HG03565 (cell line): ENCODE results near the gene OR56A5.

Experiments
- ATAC-seq: cut with Tn5 transposase; IDR thresholded peaks from one replicate; pipeline ENCODE4 v1.9.1; 2021; ENCODE audit warnings: mild to moderate bottlenecking, moderate library complexity; ENCODE audit not compliant: unreplicated experiment

OR56A5 gene

GRCh38 chr11:5933116-5933515 is 35.2 kb downstream of the OR56A5 start:
- no peak for ATAC-seq

- no peak for ATAC-seq
Observed at GRCh38 chr11:5932671-5933070, 35.6 kb downstream of the OR56A5 start.

GRCh38 chr11:5931061-5931460 is 37.2 kb downstream of the OR56A5 start:
- no peak for ATAC-seq

DNA sequence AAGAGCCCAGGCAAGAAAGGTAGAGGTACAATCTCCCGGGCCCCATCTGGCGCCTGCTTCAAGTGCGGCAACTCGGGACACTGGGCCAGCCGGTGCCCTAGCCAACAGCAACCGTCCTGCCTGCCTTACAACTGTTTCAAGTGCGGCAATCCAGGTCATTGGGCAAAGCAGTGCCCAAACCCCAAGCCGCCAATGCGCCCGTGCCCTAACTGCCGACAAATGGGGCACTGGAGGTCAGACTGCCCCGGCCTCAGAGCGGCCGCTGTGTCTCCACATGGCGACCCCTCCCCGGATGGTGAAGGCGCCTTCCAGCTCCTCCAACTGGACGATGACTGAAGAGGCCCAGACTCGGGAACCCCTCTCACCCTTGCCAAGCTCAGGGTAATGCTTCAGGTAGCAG is 37.7 kb downstream of the OR56A5 start:
- ATAC-seq = no peak

- ATAC-seq = no peak
Observed at GRCh38 chr11:5929571-5930368, 38.5 kb downstream of the OR56A5 start.

DNA sequence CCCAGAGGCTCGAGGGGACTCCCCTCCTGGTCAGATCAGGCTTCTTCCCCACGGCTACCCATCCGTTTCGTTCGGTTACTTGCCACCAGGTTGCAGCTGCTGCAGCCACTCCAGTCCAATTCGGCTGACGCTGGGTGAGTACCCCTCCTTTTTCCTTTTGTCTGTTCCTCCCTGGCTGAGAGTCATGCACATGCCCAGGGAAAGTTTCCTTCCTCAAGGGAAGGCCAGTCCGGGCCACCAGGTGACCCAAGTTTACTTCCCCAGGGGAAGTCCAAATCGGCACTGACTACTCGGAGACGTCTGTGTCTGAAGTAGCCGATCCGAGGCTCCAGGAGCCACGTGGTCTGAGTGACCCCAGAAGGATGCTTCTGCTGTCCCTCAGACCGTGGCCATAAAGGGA is 39.5 kb downstream of the OR56A5 start:
- no peak for ATAC-seq

- no peak for ATAC-seq
Observed at GRCh38 chr11:5928271-5928670, 40.0 kb downstream of the OR56A5 start.

DNA sequence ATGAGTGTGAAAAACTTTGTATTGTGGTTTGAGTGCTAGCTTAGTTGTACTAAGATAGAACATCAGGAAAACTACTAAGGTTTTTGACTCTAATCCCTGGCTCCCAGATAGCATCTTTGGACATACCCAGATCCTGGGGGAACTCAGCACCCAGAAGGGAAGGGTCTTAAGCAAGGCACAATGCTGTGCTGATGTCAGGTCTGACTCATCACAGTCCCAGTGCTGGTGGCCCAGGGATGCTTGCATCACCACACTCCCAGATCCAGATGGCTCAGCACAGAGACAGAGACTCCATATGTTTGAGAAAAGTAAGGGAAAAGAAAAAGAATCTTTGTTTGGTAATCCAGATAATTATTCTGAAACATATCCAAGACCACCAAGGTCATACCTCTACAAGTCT is 44.5 kb downstream of the OR56A5 start:
- peak; percentile 14 for ATAC-seq

GRCh38 chr11:5923427-5923776 is 44.9 kb downstream of the OR56A5 start:
- ATAC-seq = peak; percentile 25

DNA sequence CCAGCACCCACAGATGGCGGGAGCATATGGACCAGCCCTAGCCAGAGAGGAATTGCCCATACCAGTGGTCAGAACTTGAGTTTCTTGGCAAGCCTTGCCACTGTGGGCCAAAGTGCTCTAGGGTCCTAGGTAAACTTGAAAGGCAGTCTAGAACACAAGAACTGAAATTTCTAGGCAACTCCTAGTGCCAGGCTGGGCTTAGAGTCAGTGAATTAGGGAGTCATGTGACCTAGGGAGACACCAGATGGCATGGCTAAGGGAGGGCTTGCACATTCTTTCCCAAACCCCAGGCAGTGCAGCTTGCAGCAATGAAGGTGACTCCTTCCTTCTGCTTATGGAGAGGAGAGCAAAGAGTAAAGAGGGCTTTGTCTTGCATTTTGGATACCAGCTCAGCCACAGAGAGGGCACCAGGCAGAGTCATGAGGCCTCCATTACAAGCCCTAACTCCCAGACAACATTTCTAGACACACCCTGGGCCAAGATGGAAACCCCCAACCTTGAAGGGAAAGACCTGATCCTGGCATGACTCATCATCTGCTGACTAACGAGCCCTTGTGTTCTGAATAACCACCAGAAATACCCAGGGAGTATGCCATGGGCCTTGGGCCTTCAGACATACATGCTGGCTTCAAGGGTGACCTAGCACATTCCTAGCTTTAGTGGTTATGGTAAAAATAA is 45.4 kb downstream of the OR56A5 start:
- peak; percentile 84 for ATAC-seq
